MM.1S (cell line): Measurements from ENCODE around the gene FGF11.
"Not testable (repeated sequence)": the region's sequence is repeated elsewhere in the genome, so short reads cannot be mapped to it uniquely, and the experiment has no call there.

ENCODE experiments used
- DNase-seq: peaks from one replicate; pipeline ENCODE4 v3.0.0-alpha.2; 2015
- H2AFZ ChIP-seq: fragments of 300-600 bp; sonication (generic); 2 replicates; pipeline ENCODE4 v1.6.0; 2016; ENCODE audit warnings: antibody characterized with exemption, low read length
- H3F3A ChIP-seq: fragments of 300-600 bp; sonication (generic); 2 replicates; pipeline ENCODE4 v1.6.1; 2016; ENCODE audit warnings: mild to moderate bottlenecking, antibody characterized with exemption, low read length, moderate library complexity, mixed read lengths; ENCODE audit not compliant: insufficient read depth
- H3K27ac ChIP-seq: fragments of 300-600 bp; sonication (generic); 2 replicates; pipeline ENCODE4 v1.5.1; 2016; ENCODE audit warnings: mild to moderate bottlenecking, low read length
- H3K27me3 ChIP-seq: fragments of 300-600 bp; sonication (generic); replicated peaks from 2 replicates; pipeline ENCODE4 v1.6.0; 2016; ENCODE audit warnings: low read length; ENCODE audit not compliant: insufficient read depth
- H3K36me3 ChIP-seq: fragments of 300-600 bp; sonication (generic); replicated peaks from 2 replicates; pipeline ENCODE4 v1.6.1; 2016; ENCODE audit warnings: mild to moderate bottlenecking, low read length, mixed read lengths; ENCODE audit not compliant: insufficient read depth
- H3K4me1 ChIP-seq: fragments of 300-600 bp; sonication (generic); 2 replicates; pipeline ENCODE4 v1.6.1; 2016; ENCODE audit warnings: low read length, mixed read lengths
- H3K4me2 ChIP-seq: fragments of 300-600 bp; sonication (generic); 2 replicates; pipeline ENCODE4 v1.6.0; 2016; ENCODE audit warnings: low read depth, low read length
- H3K4me3 ChIP-seq: fragments of 300-600 bp; sonication (generic); 2 replicates; pipeline ENCODE4 v1.5.1; 2016; ENCODE audit warnings: low read length, mixed read lengths
- H3K79me2 ChIP-seq: fragments of 300-600 bp; sonication (generic); 2 replicates; pipeline ENCODE4 v1.6.1; 2016; ENCODE audit warnings: mixed run types, low read length, mixed read lengths
- H3K9ac ChIP-seq: fragments of 300-600 bp; sonication (generic); 2 replicates; pipeline ENCODE4 v1.6.1; 2016; ENCODE audit warnings: low read length, mixed read lengths
- H3K9me2 ChIP-seq: fragments of 300-600 bp; sonication (generic); replicated peaks from 2 replicates; pipeline ENCODE4 v1.6.1; 2016; ENCODE audit warnings: mild to moderate bottlenecking, low read length, mixed read lengths; ENCODE audit not compliant: insufficient read depth
- H3K9me3 ChIP-seq: fragments of 300-600 bp; sonication (generic); replicated peaks from 2 replicates; pipeline ENCODE4 v1.6.1; 2016; ENCODE audit warnings: mild to moderate bottlenecking, low read length, mixed read lengths; ENCODE audit not compliant: insufficient read depth
- H4K20me1 ChIP-seq: fragments of 300-600 bp; sonication (generic); 2 replicates; pipeline ENCODE4 v1.6.1; 2016; ENCODE audit warnings: mild to moderate bottlenecking, low read length, moderate library complexity, mixed read lengths; ENCODE audit not compliant: insufficient read depth
- CTCF ChIP-seq: fragments of 300-600 bp; sonication (generic); IDR thresholded peaks from 2 replicates; pipeline ENCODE4 v1.5.1; 2016; ENCODE audit warnings: antibody characterized with exemption, low read length, mixed read lengths
- EZH2 ChIP-seq: fragments of 300-600 bp; sonication (generic); optimal IDR thresholded peaks from 2 replicates; pipeline ENCODE3; 2017; ENCODE audit warnings: low read depth, mild to moderate bottlenecking, antibody characterized with exemption, low read length, mixed read lengths
- EZH2phosphoT487 ChIP-seq: fragments of 300-600 bp; sonication (generic); IDR thresholded peaks from 2 replicates; pipeline ENCODE4 v1.6.1; 2018; ENCODE audit warnings: antibody characterized with exemption, low read length

The FGF11 gene

DNA sequence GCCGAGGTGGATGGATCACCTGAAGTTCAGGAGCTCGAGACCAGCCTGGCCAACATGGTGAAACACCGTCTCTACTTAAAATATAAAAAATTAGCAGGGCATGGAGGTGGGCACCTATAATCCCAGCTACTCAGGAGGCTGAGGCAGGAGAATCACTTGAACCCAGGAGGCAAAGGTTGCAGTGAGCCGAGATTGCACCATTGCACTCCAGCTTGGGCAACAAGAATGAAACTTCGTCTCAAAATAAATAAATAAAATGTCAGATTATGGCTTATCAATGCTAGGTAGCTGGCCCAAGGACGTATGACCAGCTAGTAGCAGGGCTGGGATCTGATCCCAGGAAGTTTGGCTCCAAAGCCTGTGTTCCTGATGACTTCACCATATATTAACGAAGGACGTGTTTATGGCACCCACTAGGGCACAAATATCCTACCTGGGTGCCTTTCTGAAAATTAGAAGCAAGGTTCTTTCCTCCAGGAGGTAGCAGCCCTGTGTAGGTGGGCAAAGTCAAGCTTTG lies 31.2 kb downstream of the FGF11 start:
- not testable (repeated sequence) for DNase-seq, H4K20me1 ChIP-seq, H3K79me2 ChIP-seq, H3F3A ChIP-seq, H3K36me3 ChIP-seq, H3K9ac ChIP-seq, H3K27me3 ChIP-seq, H3K9me3 ChIP-seq, H3K4me3 ChIP-seq, H3K4me2 ChIP-seq, H3K9me2 ChIP-seq, H2AFZ ChIP-seq, H3K4me1 ChIP-seq, H3K27ac ChIP-seq

- Histone ChIP-seq H3K27ac (no peak overlapping the region), H4K20me1 (no peaks in the 10 kb centered on the region), H3K9me3 (no peaks in the 10 kb centered on the region), H2AFZ (no peak overlapping the region), H3F3A (no peaks in the 10 kb centered on the region), H3K4me3 (no peak overlapping the region), H3K9me2 (no peaks in the 10 kb centered on the region), H3K27me3 (no peaks in the 10 kb centered on the region), H3K79me2 (no peaks in the 10 kb centered on the region), H3K9ac (no peak overlapping the region), H3K36me3 (no peaks in the 10 kb centered on the region), H3K4me1 (no peaks in the 10 kb centered on the region), H3K4me2 (no peak overlapping the region)
- no peak for DNase-seq
- no peak for TF ChIP-seq EZH2phosphoT487
- TF ChIP-seq CTCF: no peak
- TF ChIP-seq EZH2: no peak
Measured at GRCh38 chr17:7471729-7472128, 32.4 kb downstream of the FGF11 start.

DNA sequence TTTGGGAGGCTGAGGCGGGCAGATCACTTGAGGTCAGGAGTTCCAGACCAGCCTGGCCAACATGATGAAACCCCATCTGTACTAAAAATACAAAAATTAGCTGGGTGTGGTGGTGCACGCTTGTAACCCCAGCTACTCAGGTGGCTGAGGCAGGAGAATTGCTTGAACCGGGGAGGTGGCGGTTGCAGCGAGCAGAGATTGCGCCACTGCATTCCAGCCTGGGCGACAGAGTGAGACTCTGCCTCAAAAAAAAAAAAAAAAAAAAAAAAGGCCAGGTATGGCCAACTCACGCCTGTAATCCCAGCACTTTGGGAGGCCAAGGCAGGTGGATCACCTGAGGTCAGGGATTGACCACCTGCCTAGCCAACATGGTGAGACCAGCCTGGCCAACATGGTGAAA lies 35.5 kb downstream of the FGF11 start:
- not testable (repeated sequence) for H3K9ac ChIP-seq, H3F3A ChIP-seq, H3K4me2 ChIP-seq, DNase-seq, H3K27ac ChIP-seq, H3K79me2 ChIP-seq, H3K27me3 ChIP-seq, H3K36me3 ChIP-seq, H3K9me3 ChIP-seq, H3K4me3 ChIP-seq, H4K20me1 ChIP-seq, H2AFZ ChIP-seq, H3K9me2 ChIP-seq, H3K4me1 ChIP-seq

GRCh38 chr17:7475764-7476422 lies 36.6 kb downstream of the FGF11 start:
- Histone ChIP-seq H3K4me1 (no peaks in the 10 kb centered on the region), H3K4me2 (no peak overlapping the region), H2AFZ (no peak overlapping the region), H3K9ac (no peak overlapping the region), H3K79me2 (peaks cover 7% of the 10 kb centered on the region; the same call in 1 of the 2 replicates), H3K36me3 (no peaks in the 10 kb centered on the region), H3K27me3 (no peaks in the 10 kb centered on the region), H3K9me3 (no peaks in the 10 kb centered on the region), H3K4me3 (no peak overlapping the region), H3K9me2 (no peaks in the 10 kb centered on the region), H3F3A (0 out of 2 replicates have a peak, but pooled peaks cover 5% of the 10 kb centered on the region), H4K20me1 (no peaks in the 10 kb centered on the region), H3K27ac (no peak overlapping the region)
- DNase-seq: no peak
- TF ChIP-seq CTCF (no peak), EZH2 (no peak), EZH2phosphoT487 (no peak)
